PC-9 (cell line): ENCODE results near the gene DOCK1. TPM values are rescaled to one million over a fixed set of nuclear protein-coding genes. Genes with fewer than 3 reads are reported as not detected.

Experiments used
- BruUV-seq: library from RNA; stranded (reverse); fragments of 400-500 nt; replicated peaks from 2 replicates; lab custom pipeline; 2021; lab: Mats Ljungman, UMichigan
- CTCF ChIA-PET: fragments of 300-600 bp; sonication (Branson Sonifier 250); formaldehyde crosslinking; loops from one replicate; lab custom pipeline; 2022; ENCODE audit warnings: antibody characterized with exemption; lab: Charles Lee
- POLR2A ChIA-PET: fragments of 300-600 bp; sonication (Branson Sonifier 250); formaldehyde crosslinking; loops from one replicate; lab custom pipeline; 2022; ENCODE audit warnings: antibody characterized with exemption; ENCODE audit not compliant: unreplicated experiment; lab: Charles Lee
- DNase-seq, 2 experiments: peaks; one replicate each; pipeline versions ENCODE4 v3.0.0 to v3.0.0-alpha.2; 2015 to 2022; ENCODE audit warnings: mixed read lengths in 1 of 2
- H2AFZ ChIP-seq: fragments of 200-600 bp; sonication (generic); 2 replicates; pipeline ENCODE4 v1.8.1; 2017; ENCODE audit warnings: antibody characterized with exemption
- H3F3A ChIP-seq: fragments of 200-600 bp; sonication (generic); 2 replicates; pipeline ENCODE4 v1.8.1; 2017; ENCODE audit warnings: antibody characterized with exemption, mild to moderate bottlenecking, low read depth; ENCODE audit not compliant: insufficient read depth
- H3K27ac ChIP-seq: fragments of 200-600 bp; sonication (generic); 2 replicates; pipeline ENCODE4 v1.6.1; 2016; ENCODE audit warnings: mixed run types
- H3K27me3 ChIP-seq: fragments of 200-600 bp; sonication (generic); 2 replicates; pipeline ENCODE4 v1.6.1; 2016; ENCODE audit warnings: low read depth, mixed run types; ENCODE audit not compliant: insufficient read depth
- H3K36me3 ChIP-seq: fragments of 200-600 bp; sonication (generic); 2 replicates; pipeline ENCODE4 v1.6.1; 2016; ENCODE audit warnings: low read depth, mixed run types
- H3K4me1 ChIP-seq: fragments of 200-600 bp; sonication (generic); replicated peaks from 2 replicates; pipeline ENCODE4 v1.6.1; 2016; ENCODE audit warnings: mixed run types; ENCODE audit not compliant: insufficient read depth
- H3K4me2 ChIP-seq: fragments of 200-600 bp; sonication (generic); 2 replicates; pipeline ENCODE4 v1.6.1; 2017; ENCODE audit warnings: mixed run types
- H3K4me3 ChIP-seq: fragments of 200-600 bp; sonication (generic); 2 replicates; pipeline ENCODE4 v1.6.1; 2016; ENCODE audit warnings: mixed run types
- H3K79me2 ChIP-seq: fragments of 200-600 bp; sonication (generic); 2 replicates; pipeline ENCODE4 v1.6.1; 2017; ENCODE audit warnings: low read depth, mixed run types
- H3K9me2 ChIP-seq: fragments of 200-600 bp; sonication (generic); 2 replicates; pipeline ENCODE4 v1.8.1; 2017; ENCODE audit warnings: mild to moderate bottlenecking; ENCODE audit not compliant: insufficient read depth
- H3K9me3 ChIP-seq: fragments of 200-600 bp; sonication (generic); 2 replicates; pipeline ENCODE4 v1.8.1; 2016; ENCODE audit warnings: low read depth; ENCODE audit not compliant: insufficient read depth
- H4K20me1 ChIP-seq: fragments of 200-600 bp; sonication (generic); 2 replicates; pipeline ENCODE4 v1.8.1; 2017; ENCODE audit not compliant: insufficient read depth
- CTCF ChIP-seq: fragments of 200-600 bp; sonication (generic); conservative IDR thresholded peaks from 2 replicates; pipeline ENCODE4 v1.6.1; 2017; ENCODE audit warnings: mixed run types, antibody characterized with exemption, mild to moderate bottlenecking, moderate library complexity
- EZH2 ChIP-seq: fragments of 200-600 bp; sonication (generic); IDR thresholded peaks from 2 replicates; pipeline ENCODE4 v1.8.0; 2017; ENCODE audit warnings: antibody characterized with exemption, low read depth
- intact Hi-C: fragments of 100-400 bp; cut with micrococcal nuclease; formaldehyde crosslinking; loops from one replicate; pipeline ENCODE4 v1.10.0; 2022; ENCODE audit not compliant: unreplicated experiment
- total RNA-seq: library from RNA; stranded (reverse); gene quantifications from 2 replicates; pipeline ENCODE4 v1.2.3, GENCODE V29; 2021

Gene DOCK1
- total RNA-seq, 1 experiment from 2014 or later, result 24.8 TPM

- no peaks in the 10 kb centered on the region for H3K9me2 ChIP-seq
- H2AFZ ChIP-seq, result no peak overlapping the region
- no TSS peak for BruUV-seq
- intact Hi-C loops, result no loop called here
- no peaks in the 10 kb centered on the region for H3F3A ChIP-seq
- no peaks in the 10 kb centered on the region for H3K9me3 ChIP-seq
- CTCF ChIA-PET, result no interaction called here
- TF ChIP-seq CTCF (no peak), EZH2 (no peak)
- no peaks in the 10 kb centered on the region for H4K20me1 ChIP-seq
- no peaks in the 10 kb centered on the region for H3K36me3 ChIP-seq
- no peaks in the 10 kb centered on the region for H3K79me2 ChIP-seq
- H3K4me2 ChIP-seq, result no peak overlapping the region
- POLR2A ChIA-PET, result no interaction called here
- H3K27me3 ChIP-seq, result no peaks in the 10 kb centered on the region
- no peak for DNase-seq
- no peak overlapping the region for H3K4me3 ChIP-seq
- no peak overlapping the region for H3K27ac ChIP-seq
- H3K4me1 ChIP-seq, result no peaks in the 10 kb centered on the region
Measured at GRCh38 chr10:127386606-127387327, 481.5 kb downstream of the DOCK1 start.

GRCh38 chr10:127391875-127392274 lies 486.6 kb downstream of the DOCK1 start:
- POLR2A ChIA-PET, result no interaction called here
- no peak overlapping the region for H3K4me2 ChIP-seq
- H2AFZ ChIP-seq, result no peak overlapping the region
- H3K9me3 ChIP-seq, result no peaks in the 10 kb centered on the region
- no peaks in the 10 kb centered on the region for H3K9me2 ChIP-seq
- H3K4me3 ChIP-seq, result no peak overlapping the region
- no peaks in the 10 kb centered on the region for H3F3A ChIP-seq
- no TSS peak for BruUV-seq
- no peaks in the 10 kb centered on the region for H3K4me1 ChIP-seq
- H3K27ac ChIP-seq, result no peak overlapping the region
- intact Hi-C loops, result no loop called here
- H3K79me2 ChIP-seq, result no peaks in the 10 kb centered on the region
- TF ChIP-seq EZH2 (no peak), CTCF (no peak)
- CTCF ChIA-PET, result no interaction called here
- no peaks in the 10 kb centered on the region for H3K36me3 ChIP-seq
- no peaks in the 10 kb centered on the region for H4K20me1 ChIP-seq
- DNase-seq, result no peak
- no peaks in the 10 kb centered on the region for H3K27me3 ChIP-seq

DNA sequence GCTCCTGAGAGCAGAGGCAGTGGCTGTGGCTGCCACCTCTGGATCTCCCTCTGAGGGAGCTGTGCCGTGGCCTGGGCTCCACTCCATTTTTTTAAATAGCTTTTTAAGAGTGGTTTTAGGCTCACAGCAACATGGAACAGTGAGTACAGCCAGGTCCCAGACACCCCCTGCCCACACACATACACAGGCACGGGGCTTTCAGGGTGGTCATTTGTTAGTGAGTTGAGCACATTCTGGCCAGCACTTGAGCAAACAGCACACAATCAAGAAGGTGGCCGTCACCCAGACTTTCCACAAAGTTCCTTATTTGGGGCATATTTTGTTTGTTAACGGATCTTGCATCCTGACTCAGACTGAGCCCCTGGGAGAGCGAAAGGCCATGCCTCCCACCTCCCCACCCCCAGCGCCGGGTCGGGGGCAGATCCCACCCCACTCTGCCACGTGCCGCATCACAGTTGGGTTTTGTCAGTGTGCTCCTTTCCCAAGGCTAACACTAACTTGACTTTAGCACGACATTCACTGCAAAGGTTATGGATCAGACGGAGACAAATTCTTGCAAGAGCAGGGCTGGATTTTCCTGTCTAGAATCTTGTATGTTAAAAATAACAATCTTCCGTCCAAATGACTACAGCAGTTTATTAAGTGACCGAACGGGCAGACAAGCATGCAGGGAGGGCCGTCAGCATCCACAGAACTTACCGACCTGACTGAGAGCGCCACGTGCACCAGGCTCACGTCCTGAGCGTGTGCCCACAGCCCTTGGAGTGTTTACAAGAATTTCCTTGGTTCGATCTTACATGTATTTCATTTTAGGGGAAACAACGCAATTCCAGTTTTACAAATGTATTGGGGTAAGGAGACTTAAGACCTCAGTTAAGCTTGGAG lies 487.4 kb downstream of the DOCK1 start:
- H4K20me1 ChIP-seq, result no peaks in the 10 kb centered on the region
- BruUV-seq, result no TSS peak
- TF ChIP-seq EZH2, result no peak
- no peak for TF ChIP-seq CTCF
- H3K27me3 ChIP-seq, result no peaks in the 10 kb centered on the region
- intact Hi-C loops, result no loop called here
- H3K9me2 ChIP-seq, result no peaks in the 10 kb centered on the region
- H2AFZ ChIP-seq, result no peak overlapping the region
- no peak overlapping the region for H3K4me3 ChIP-seq
- POLR2A ChIA-PET, result no interaction called here
- DNase-seq, result no peak
- no peaks in the 10 kb centered on the region for H3F3A ChIP-seq
- no peaks in the 10 kb centered on the region for H3K4me1 ChIP-seq
- CTCF ChIA-PET, result no interaction called here
- no peak overlapping the region for H3K27ac ChIP-seq
- no peaks in the 10 kb centered on the region for H3K36me3 ChIP-seq
- H3K4me2 ChIP-seq, result no peak overlapping the region
- H3K79me2 ChIP-seq, result no peaks in the 10 kb centered on the region
- H3K9me3 ChIP-seq, result no peaks in the 10 kb centered on the region
